ENCODE results near the gene SLC25A1. TPM values are rescaled to one million over a fixed set of nuclear protein-coding genes. Genes with fewer than 3 reads are reported as not detected.
"Not testable (repeated sequence)": the region's sequence is repeated elsewhere in the genome, so short reads cannot be mapped to it uniquely, and the experiment has no call there.

The SLC25A1 gene
- total RNA-seq, 1 donor from 2014 or later, result 31.7 TPM

- Mint-ChIP-seq H3K9me3 (no peaks in the 10 kb centered on the region), H3K27ac (no peak overlapping the region), H3K4me1 (ENCODE audit: low read depth) (peaks cover 33% of the 10 kb centered on the region), H3K36me3 (ENCODE audit: low read depth) (peaks cover 11% of the 10 kb centered on the region), H3K27me3 (ENCODE audit: insufficient read depth) (peaks cover 8% of the 10 kb centered on the region), H3K4me3 (peak overlapping the region; percentile 93)
- no peak for DNase-seq (ENCODE audit: low spot score)
- intact Hi-C loops (cut with micrococcal nuclease), result loop anchor here (5.0 kb wide), 2 partner anchors 67 to 273 kb away; partner anchors contain the start of gene C22orf39
Observed at GRCh38 chr22:19174106-19175025, 4.2 kb downstream of the SLC25A1 start.

GRCh38 chr22:19173047-19174035 lies 5.2 kb downstream of the SLC25A1 start:
- Mint-ChIP-seq H3K4me3 (peak overlapping the region; percentile 93), H3K36me3 (ENCODE audit: low read depth) (peaks cover 11% of the 10 kb centered on the region), H3K9me3 (no peaks in the 10 kb centered on the region), H3K4me1 (ENCODE audit: low read depth) (peaks cover 29% of the 10 kb centered on the region), H3K27me3 (ENCODE audit: insufficient read depth) (peaks cover 17% of the 10 kb centered on the region), H3K27ac (peak overlapping the region; percentile 97)
- intact Hi-C loops (cut with micrococcal nuclease), result no loop called here
- DNase-seq (ENCODE audit: low spot score), result no peak

- Mint-ChIP-seq H3K36me3 (ENCODE audit: low read depth) (peaks cover 11% of the 10 kb centered on the region), H3K27ac (peak overlapping the region; percentile 97), H3K4me3 (peak overlapping the region; percentile 93), H3K4me1 (ENCODE audit: low read depth) (peaks cover 29% of the 10 kb centered on the region), H3K9me3 (no peaks in the 10 kb centered on the region), H3K27me3 (ENCODE audit: insufficient read depth) (peaks cover 21% of the 10 kb centered on the region)
- no peak for DNase-seq (ENCODE audit: low spot score)
- intact Hi-C loops (cut with micrococcal nuclease), result no loop called here
Observed at GRCh38 chr22:19172213-19173046, 6.1 kb downstream of the SLC25A1 start.

GRCh38 chr22:19169947-19170318 lies 8.6 kb downstream of the SLC25A1 start:
- Mint-ChIP-seq H3K36me3 (ENCODE audit: low read depth) (peaks cover 11% of the 10 kb centered on the region), H3K27ac (no peak overlapping the region), H3K4me1 (ENCODE audit: low read depth) (peaks cover 29% of the 10 kb centered on the region), H3K4me3 (peak overlapping the region; percentile 93), H3K9me3 (no peaks in the 10 kb centered on the region), H3K27me3 (ENCODE audit: insufficient read depth) (peaks cover 24% of the 10 kb centered on the region)
- intact Hi-C loops (cut with micrococcal nuclease), result no loop called here
- no peak for DNase-seq (ENCODE audit: low spot score)

GRCh38 chr22:19169002-19169946 lies 9.3 kb downstream of the SLC25A1 start:
- DNase-seq (ENCODE audit: low spot score), result no peak
- H3K36me3 Mint-ChIP-seq (ENCODE audit: low read depth), result peaks cover 11% of the 10 kb centered on the region
- H3K4me1 Mint-ChIP-seq (ENCODE audit: low read depth), result peaks cover 29% of the 10 kb centered on the region
- no peaks in the 10 kb centered on the region for H3K9me3 Mint-ChIP-seq
- no peak overlapping the region for H3K27ac Mint-ChIP-seq
- intact Hi-C loops (cut with micrococcal nuclease), result no loop called here
- H3K4me3 Mint-ChIP-seq, result peak overlapping the region; percentile 72
- H3K27me3 Mint-ChIP-seq (ENCODE audit: insufficient read depth), result peaks cover 24% of the 10 kb centered on the region

- intact Hi-C loops (cut with micrococcal nuclease), result no loop called here
- Mint-ChIP-seq H3K9me3 (no peaks in the 10 kb centered on the region), H3K4me3 (peak overlapping the region; percentile 17), H3K27me3 (ENCODE audit: insufficient read depth) (peaks cover 24% of the 10 kb centered on the region), H3K27ac (no peak overlapping the region), H3K4me1 (ENCODE audit: low read depth) (peaks cover 24% of the 10 kb centered on the region), H3K36me3 (ENCODE audit: low read depth) (peaks cover 11% of the 10 kb centered on the region)
- no peak for DNase-seq (ENCODE audit: low spot score)
Observed at GRCh38 chr22:19168088-19168890, 10.2 kb downstream of the SLC25A1 start.

GRCh38 chr22:19167106-19167869 lies 11.2 kb downstream of the SLC25A1 start:
- H3K27me3 Mint-ChIP-seq (ENCODE audit: insufficient read depth), result peaks cover 24% of the 10 kb centered on the region
- no peak overlapping the region for H3K27ac Mint-ChIP-seq
- H3K36me3 Mint-ChIP-seq (ENCODE audit: low read depth), result peaks cover 11% of the 10 kb centered on the region
- no peak for DNase-seq (ENCODE audit: low spot score)
- peaks cover 14% of the 10 kb centered on the region for H3K4me1 Mint-ChIP-seq (ENCODE audit: low read depth)
- no peak overlapping the region for H3K4me3 Mint-ChIP-seq
- intact Hi-C loops (cut with micrococcal nuclease), result no loop called here
- H3K9me3 Mint-ChIP-seq, result no peaks in the 10 kb centered on the region

- Mint-ChIP-seq H3K36me3 (ENCODE audit: low read depth) (peaks cover 8% of the 10 kb centered on the region), H3K9me3 (no peaks in the 10 kb centered on the region), H3K4me1 (ENCODE audit: low read depth) (peaks cover 11% of the 10 kb centered on the region), H3K27me3 (ENCODE audit: insufficient read depth) (peaks cover 24% of the 10 kb centered on the region), H3K27ac (no peak overlapping the region), H3K4me3 (no peak overlapping the region)
- intact Hi-C loops (cut with micrococcal nuclease), result no loop called here
- DNase-seq (ENCODE audit: low spot score), result no peak
Observed at GRCh38 chr22:19166421-19166820, 12.1 kb downstream of the SLC25A1 start.

- Mint-ChIP-seq H3K27ac (no peak overlapping the region), H3K4me1 (ENCODE audit: low read depth) (no peaks in the 10 kb centered on the region), H3K27me3 (ENCODE audit: insufficient read depth) (peaks cover 17% of the 10 kb centered on the region), H3K36me3 (ENCODE audit: low read depth) (no peaks in the 10 kb centered on the region), H3K9me3 (no peaks in the 10 kb centered on the region), H3K4me3 (no peak overlapping the region)
- intact Hi-C loops (cut with micrococcal nuclease), result no loop called here
- no peak for DNase-seq (ENCODE audit: low spot score)
Observed at GRCh38 chr22:19164425-19164824, 14.1 kb downstream of the SLC25A1 start.

GRCh38 chr22:19158649-19159048 lies 19.9 kb downstream of the SLC25A1 start:
- DNase-seq (ENCODE audit: low spot score); H3K4me3 Mint-ChIP-seq; H3K27ac Mint-ChIP-seq; H3K4me1 Mint-ChIP-seq (ENCODE audit: low read depth); H3K36me3 Mint-ChIP-seq (ENCODE audit: low read depth); H3K9me3 Mint-ChIP-seq; intact Hi-C loops (cut with micrococcal nuclease): not testable (repeated sequence)
- H3K27me3 Mint-ChIP-seq (ENCODE audit: insufficient read depth), result peaks cover 11% of the 10 kb centered on the region
